Skeletal muscle tissue (tissue), 4 donors: ENCODE results near the gene UGT1A4. TPM values are rescaled to one million over a fixed set of nuclear protein-coding genes. Genes with fewer than 3 reads are reported as not detected.

ENCODE experiments used
- H3K27ac ChIP-seq: one replicate; pipeline ENCODE4 v1.7.0; 2013; ENCODE audit warnings: mild to moderate bottlenecking, low read depth, low read length, inconsistent platforms
- H3K27me3 ChIP-seq, 3 donors: one replicate each; pipeline ENCODE4 v1.7.0; 2013; ENCODE audit warnings: low read length in 3 of 3; ENCODE audit not compliant: control insufficient read depth in 3 of 3, insufficient read depth in 3 of 3
- H3K36me3 ChIP-seq, 3 donors: one replicate each; pipeline ENCODE4 v1.7.0; 2013; ENCODE audit warnings: low read length in 3 of 3; ENCODE audit not compliant: control insufficient read depth in 3 of 3, insufficient read depth in 3 of 3
- H3K4me1 ChIP-seq, 3 donors: one replicate each; pipeline ENCODE4 v1.7.0; 2013; ENCODE audit warnings: low read length in 3 of 3, mild to moderate bottlenecking in 3 of 3; ENCODE audit not compliant: control insufficient read depth in 3 of 3, insufficient read depth in 3 of 3
- H3K4me3 ChIP-seq, 3 donors: one replicate each; pipeline ENCODE4 v1.7.0; 2013; ENCODE audit warnings: low read length in 3 of 3
- H3K9ac ChIP-seq, 3 donors: one replicate each; pipeline ENCODE4 v1.7.0; 2013; ENCODE audit warnings: low read length in 3 of 3, mild to moderate bottlenecking in 3 of 3, moderate library complexity in 2 of 3, low read depth in 1 of 3
- H3K9me3 ChIP-seq, 3 donors: one replicate each; pipeline ENCODE4 v1.7.0; 2013; ENCODE audit warnings: low read length in 3 of 3; ENCODE audit not compliant: control insufficient read depth in 3 of 3
- total RNA-seq: library from RNA; depleted of rRNA; stranded (reverse); fragments of >200 nt; gene quantifications from one replicate; pipeline ENCODE4 v1.2.3, GENCODE V29; 2014
- donor health status: Osteomylitis.

UGT1A4 gene
- total RNA-seq, 1 donor from 2014 or later: not detected

DNA sequence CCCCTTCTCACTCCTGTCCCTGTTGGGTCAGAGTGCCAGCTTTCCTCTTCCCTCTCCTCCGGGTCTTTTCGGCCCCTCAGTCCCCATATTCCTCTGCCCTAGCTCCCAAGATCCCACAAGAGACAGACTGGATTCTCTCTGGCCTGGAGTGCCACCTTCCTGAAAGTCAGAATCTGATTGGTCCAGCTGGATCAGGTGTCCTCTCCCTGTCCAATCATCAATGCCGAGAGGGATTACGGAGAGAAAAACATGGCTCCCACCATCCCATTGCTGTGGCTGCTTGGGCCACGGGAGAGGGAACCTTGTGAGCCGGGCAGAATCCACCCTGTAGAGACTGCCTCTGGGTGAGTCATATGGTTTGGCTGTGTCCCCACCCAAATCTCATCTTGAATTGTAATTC lies 56.9 kb downstream of the UGT1A4 start:
- peaks cover 4 to 6% (median 4%) of the 10 kb centered on the region in 3 donors for H3K9me3 ChIP-seq
- H3K9ac ChIP-seq: no peak overlapping the region
- no peak overlapping the region for H3K27ac ChIP-seq
- H3K4me3 ChIP-seq: no peak overlapping the region
- peaks cover 0 to 9% (median 5%) of the 10 kb centered on the region in 3 donors for H3K27me3 ChIP-seq
- no peaks in the 10 kb centered on the region for H3K36me3 ChIP-seq
- no peaks in the 10 kb centered on the region for H3K4me1 ChIP-seq

DNA sequence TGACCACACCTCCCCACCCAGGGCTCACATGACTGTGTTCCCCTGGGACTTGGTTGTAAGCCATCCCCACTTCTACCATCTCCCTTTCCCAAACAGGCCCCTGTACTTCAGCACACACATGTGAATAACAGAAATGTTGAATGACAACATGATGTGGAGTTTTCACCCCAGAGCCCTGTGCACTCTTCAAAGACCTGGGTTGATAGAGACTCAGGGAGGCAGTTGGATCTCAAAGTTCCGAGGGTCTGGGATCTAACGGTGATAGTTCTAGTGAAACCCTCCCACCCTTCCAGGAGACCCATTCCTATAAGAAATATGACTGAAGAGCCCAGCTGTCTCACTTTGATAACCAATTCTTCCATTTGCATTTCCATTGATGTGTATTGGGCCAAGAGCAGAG lies 59.5 kb downstream of the UGT1A4 start, which contains the start of gene MROH2A:
MROH2A (plus strand) TSS at position 301 of the 400 bp plus-strand sequence. CDS start 1,029 bp downstream, outside the sequence.
- Histone ChIP-seq H3K4me1 (no peaks in the 10 kb centered on the region), H3K27ac (no peak within 1 kb of the TSS), H3K36me3 (no peaks in the 10 kb centered on the region), H3K27me3 (peaks cover 0 to 5% (median 2%) of the 10 kb centered on the region in 3 donors), H3K9ac (no peak within 1 kb of the TSS), H3K9me3 (peaks cover 4 to 6% (median 6%) of the 10 kb centered on the region in 3 donors), H3K4me3 (no peak within 1 kb of the TSS)

DNA sequence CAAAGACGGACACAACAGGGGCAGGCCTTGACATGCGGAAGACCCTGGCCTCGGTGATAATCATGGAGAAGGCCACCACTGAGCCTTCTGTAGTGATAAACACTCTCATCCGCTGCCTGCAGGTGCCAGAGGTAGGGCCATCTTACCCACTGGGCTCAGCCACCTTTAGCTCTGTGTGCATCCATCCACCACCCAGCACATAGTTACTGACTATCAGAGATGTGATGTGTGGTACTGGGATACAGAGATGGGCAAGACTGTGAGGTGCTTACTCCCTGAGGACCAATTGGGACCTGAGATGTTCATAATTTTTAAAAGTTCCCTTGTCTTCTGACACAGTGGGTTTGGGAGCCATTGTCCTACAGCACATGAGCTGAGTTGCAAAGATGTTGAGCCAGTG lies 61.2 kb downstream of the UGT1A4 start:
- no peak overlapping the region for H3K27ac ChIP-seq
- no peaks in the 10 kb centered on the region for H3K36me3 ChIP-seq
- no peak overlapping the region for H3K9ac ChIP-seq
- peaks cover 0 to 5% (median 2%) of the 10 kb centered on the region in 3 donors for H3K27me3 ChIP-seq
- H3K4me3 ChIP-seq: no peak overlapping the region
- H3K4me1 ChIP-seq: no peaks in the 10 kb centered on the region
- peaks cover 4 to 6% (median 6%) of the 10 kb centered on the region in 3 donors for H3K9me3 ChIP-seq

DNA sequence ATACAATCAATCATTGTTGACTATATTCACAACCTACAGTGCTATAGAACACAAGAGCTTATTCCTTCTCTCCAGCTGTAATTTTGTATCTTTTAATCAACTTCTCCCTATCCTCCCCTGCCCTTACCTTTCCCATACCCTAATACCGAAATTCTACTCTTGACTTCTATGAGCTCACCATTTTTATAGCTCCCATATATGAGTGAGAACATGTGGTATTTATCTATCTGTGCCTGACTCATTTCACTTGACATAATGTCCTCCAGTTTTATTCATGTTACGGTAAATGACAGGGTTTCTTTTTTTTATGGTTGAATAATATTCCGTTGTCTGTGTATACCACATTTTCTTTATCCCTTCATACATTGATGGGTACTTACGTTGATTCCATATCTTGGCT lies 62.2 kb downstream of the UGT1A4 start:
- Histone ChIP-seq H3K27ac (no peak overlapping the region), H3K4me1 (no peaks in the 10 kb centered on the region), H3K4me3 (no peak overlapping the region), H3K27me3 (peaks cover 0 to 5% (median 2%) of the 10 kb centered on the region in 3 donors), H3K9me3 (peaks cover 4 to 6% (median 6%) of the 10 kb centered on the region in 3 donors), H3K9ac (no peak overlapping the region), H3K36me3 (no peaks in the 10 kb centered on the region)

DNA sequence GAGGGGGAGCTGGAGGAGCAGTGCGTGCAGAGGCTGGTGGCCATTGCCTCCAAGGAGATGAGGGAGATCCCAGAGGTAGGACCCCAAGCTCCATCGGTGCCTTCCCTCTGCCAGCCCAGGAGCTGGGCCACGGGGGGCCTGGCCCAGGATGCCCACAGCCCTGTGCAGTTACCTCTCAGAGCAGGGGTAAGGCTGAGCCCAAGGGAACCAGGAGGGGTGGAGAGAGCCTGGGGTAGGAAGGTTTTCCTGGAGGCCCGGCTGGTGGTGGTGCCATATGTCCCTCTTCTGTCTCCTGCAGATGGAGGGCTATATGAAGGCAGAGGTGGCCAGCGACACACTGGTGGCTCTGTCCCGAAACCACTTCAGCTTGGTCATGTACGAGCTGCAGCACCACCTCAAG lies 71.0 kb downstream of the UGT1A4 start:
- H3K9me3 ChIP-seq: peaks cover 0 to 4% (median 0%) of the 10 kb centered on the region in 3 donors
- no peaks in the 10 kb centered on the region for H3K27me3 ChIP-seq
- no peaks in the 10 kb centered on the region for H3K36me3 ChIP-seq
- no peak overlapping the region for H3K9ac ChIP-seq
- H3K4me1 ChIP-seq: no peaks in the 10 kb centered on the region
- no peak overlapping the region for H3K27ac ChIP-seq
- no peak overlapping the region for H3K4me3 ChIP-seq

DNA sequence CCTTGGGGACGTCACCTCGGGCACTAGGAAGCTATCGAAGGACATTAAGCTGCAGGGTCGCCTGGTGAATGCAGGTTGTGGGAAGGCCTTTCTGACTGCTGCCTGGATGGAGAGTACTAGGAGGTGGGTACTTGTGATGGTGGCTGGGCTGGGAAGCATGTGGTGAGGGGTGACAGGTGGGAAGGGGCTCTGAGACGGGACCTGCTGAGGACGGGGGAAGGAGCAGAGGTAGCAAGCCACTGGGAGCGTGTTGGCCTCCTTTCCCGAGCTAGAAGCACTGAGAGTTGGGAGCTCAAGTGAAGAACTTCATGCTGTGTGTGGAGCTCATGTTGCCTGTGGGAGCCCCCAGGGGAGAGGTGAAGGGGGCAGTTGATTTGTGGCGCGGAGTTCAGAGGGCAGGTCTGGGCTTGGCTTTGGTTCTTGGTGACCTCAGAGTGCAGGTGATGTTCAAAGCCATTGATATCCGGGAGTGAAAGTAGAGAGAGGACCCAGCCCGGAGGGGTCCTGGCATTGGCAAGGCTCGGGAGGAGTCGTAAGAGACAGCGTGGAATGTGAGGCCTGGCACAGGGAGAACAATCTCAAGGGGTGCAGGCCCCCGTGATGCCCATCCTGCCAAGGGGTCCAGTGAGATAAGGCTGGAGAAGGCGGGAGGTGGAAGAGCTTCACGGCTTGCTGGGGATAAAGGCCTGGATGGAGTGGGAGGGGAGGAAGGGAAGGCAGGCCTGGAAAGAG lies 72.8 kb downstream of the UGT1A4 start:
- Histone ChIP-seq H3K27ac (no peak overlapping the region), H3K4me1 (no peaks in the 10 kb centered on the region), H3K9me3 (peaks cover 0 to 4% (median 0%) of the 10 kb centered on the region in 3 donors), H3K36me3 (no peaks in the 10 kb centered on the region), H3K4me3 (no peak overlapping the region), H3K9ac (no peak overlapping the region), H3K27me3 (no peaks in the 10 kb centered on the region)

DNA sequence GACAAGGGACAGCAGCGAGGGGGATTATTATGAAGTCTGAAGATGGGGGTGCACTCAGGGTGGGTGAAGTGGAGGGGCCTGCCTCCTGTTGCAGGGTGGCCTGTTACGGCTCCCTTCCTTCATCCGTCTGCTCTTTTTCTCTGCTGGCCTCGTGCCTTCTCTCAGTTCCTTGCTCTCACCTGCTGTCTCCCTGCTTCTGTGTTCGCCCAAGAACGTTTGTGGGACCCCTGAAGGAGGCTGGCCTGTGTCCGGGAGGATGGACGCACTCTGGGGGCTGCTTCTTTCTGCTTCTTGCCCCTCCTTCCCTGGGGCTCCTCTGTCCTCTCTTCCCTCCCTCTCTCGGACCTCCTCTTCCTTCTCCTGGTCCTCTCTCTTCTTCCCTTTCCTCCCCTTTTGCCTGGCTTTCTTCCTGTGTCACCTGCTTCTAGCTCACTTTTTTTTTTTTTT lies 73.4 kb downstream of the UGT1A4 start:
- Histone ChIP-seq H3K4me3 (no peak overlapping the region), H3K27ac (no peak overlapping the region), H3K4me1 (no peaks in the 10 kb centered on the region), H3K9me3 (peaks cover 0 to 4% (median 0%) of the 10 kb centered on the region in 3 donors), H3K9ac (no peak overlapping the region), H3K27me3 (no peaks in the 10 kb centered on the region), H3K36me3 (no peaks in the 10 kb centered on the region)

DNA sequence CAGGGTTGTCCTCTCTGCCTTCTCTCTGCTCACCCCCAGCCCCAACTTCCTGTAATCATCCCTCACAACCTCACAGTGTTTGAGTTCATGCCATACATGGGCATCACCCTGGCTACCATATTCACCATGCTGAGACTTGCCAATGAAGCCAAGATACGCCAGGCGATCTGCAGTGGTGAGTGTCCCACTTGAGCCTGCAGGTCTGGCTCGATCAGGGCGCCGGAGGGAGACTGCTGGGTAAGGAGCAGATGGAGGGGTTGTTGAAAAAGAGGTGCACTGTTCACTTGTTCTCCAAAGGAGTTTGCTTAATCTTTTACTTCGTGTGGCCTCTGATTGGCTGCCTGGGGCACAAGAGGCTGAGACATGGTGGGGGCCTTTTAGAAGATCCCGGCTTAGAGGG lies 74.2 kb downstream of the UGT1A4 start:
- H3K9ac ChIP-seq: no peak overlapping the region
- no peak overlapping the region for H3K4me3 ChIP-seq
- no peaks in the 10 kb centered on the region for H3K27me3 ChIP-seq
- H3K27ac ChIP-seq: no peak overlapping the region
- no peaks in the 10 kb centered on the region for H3K4me1 ChIP-seq
- peaks cover 0 to 4% (median 0%) of the 10 kb centered on the region in 3 donors for H3K9me3 ChIP-seq
- H3K36me3 ChIP-seq: no peaks in the 10 kb centered on the region

DNA sequence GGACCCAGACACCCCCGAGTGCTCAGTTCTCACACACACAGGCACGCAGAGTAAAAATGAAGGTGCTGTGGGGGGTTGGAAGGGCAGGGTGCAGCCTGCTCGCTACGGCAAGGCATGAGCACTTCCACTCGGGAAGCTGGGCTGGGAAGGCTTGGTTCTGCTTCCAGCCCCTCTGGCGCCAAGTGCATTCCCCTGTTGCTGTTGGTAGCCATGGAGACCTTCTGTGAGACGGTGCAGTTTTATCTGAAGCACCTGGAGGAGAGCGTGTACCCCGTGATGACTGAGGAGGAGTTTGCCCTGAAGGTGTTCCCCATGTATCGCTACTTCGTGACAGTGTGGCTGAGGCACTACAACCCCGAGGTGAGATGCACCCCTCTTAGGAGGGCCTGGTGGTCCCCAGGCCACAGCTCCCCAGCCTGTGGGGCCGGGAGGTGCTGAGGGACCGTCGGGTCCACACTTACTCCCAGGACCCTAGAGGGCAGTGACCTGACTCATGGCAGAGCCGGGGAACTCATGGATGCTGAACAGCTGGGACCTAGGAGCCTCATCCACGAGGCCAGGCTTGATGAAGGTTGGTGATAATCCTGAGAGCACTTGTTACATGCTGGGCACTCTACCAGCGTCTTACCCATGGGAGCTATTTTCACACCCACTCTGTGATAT lies 75.1 kb downstream of the UGT1A4 start:
- Histone ChIP-seq H3K9ac (no peak overlapping the region), H3K9me3 (peaks cover 0 to 4% (median 0%) of the 10 kb centered on the region in 3 donors), H3K27ac (no peak overlapping the region), H3K4me1 (no peaks in the 10 kb centered on the region), H3K36me3 (no peaks in the 10 kb centered on the region), H3K27me3 (no peaks in the 10 kb centered on the region), H3K4me3 (no peak overlapping the region)

DNA sequence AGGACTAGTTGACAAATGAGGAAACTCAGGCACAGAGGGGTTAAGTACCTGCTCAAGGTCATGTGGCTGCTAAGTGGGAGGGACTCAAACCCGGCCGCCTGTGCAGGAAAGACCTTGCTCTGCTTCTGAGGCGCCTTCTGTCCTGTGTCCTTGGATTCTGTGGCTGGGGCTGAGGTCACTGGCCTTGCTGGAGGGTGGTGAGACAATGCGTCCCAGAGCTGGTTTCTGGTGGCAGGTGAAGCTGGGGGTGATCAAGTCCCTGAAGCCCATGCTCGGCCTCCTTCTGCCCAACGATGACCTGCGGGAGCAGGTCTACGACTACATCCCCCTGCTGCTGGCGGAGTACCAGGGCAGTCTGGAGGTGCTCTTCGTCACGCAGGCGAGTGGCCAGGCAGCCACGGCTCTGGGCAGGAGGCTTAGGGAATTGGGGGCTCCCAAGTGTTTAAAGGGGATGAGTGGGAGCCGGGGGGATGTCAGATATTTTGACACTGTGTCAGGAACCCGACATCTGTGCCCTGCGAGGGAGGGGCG lies 75.7 kb downstream of the UGT1A4 start:
- no peak overlapping the region for H3K4me3 ChIP-seq
- peaks cover 0 to 1% (median 0%) of the 10 kb centered on the region in 3 donors for H3K27me3 ChIP-seq
- no peaks in the 10 kb centered on the region for H3K4me1 ChIP-seq
- no peak overlapping the region for H3K27ac ChIP-seq
- no peaks in the 10 kb centered on the region for H3K36me3 ChIP-seq
- H3K9ac ChIP-seq: no peak overlapping the region
- H3K9me3 ChIP-seq: peaks cover 0 to under 1% (median 0%) of the 10 kb centered on the region in 3 donors
